Measurements from ENCODE around the gene TGOLN2.
"Not testable (repeated sequence)": the region's sequence is repeated elsewhere in the genome, so short reads cannot be mapped to it uniquely, and the experiment has no call there.

TGOLN2 gene

DNA sequence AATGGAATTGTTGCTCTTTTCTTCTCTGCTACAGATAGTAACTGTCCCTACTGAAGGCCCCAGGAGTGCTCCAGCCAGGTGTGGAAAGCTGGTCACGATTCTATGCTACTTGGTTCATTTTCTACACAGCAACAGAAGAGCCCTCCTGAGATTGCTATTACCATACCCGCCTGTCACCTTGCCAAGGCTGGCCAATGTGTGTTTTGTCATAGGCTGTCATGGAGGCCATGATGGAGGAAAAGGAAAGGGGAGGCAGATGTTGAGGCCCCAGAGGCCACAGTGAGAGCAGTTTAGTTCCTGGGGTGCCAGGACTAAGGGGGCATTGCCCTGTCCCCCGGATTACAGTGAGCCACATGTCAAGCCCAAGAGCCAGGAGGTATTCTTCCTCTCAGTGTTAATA is 27.7 kb upstream of the TGOLN2 start:
- H3K9ac ChIP-seq (ENCODE audit: low read length) = no peak overlapping the region

DNA sequence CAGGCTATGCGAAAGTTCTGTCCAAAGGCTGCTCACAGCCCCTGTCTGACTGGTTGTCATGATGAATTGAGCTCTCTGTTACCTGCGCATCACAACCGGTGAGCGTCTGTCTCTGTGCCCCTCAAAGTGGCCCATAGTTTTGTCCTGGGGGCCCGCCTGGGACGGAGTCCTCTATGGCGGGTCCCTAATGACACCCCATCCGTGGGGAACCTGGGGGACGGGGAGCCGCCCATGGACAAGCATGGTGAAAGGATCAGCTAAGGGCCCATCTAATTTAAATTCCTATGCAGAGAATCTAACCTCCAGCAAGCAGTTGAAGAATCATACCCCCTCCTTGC is 27.3 kb upstream of the TGOLN2 start:
- peaks cover 24% of the 10 kb centered on the region for H3K36me3 ChIP-seq (ENCODE audit: control insufficient read depth, insufficient read depth, low read length)
- no peak overlapping the region for H3K27ac ChIP-seq (ENCODE audit: low read depth, low read length)
- peak overlapping the region; percentile 90 for H3K4me3 ChIP-seq (ENCODE audit: low read depth, low read length)
- peak overlapping the region; percentile 73 for H3K9ac ChIP-seq (ENCODE audit: low read length)
- H3K27me3 ChIP-seq (ENCODE audit: control insufficient read depth, insufficient read depth, low read length) = no peaks in the 10 kb centered on the region
- H3K4me1 ChIP-seq (ENCODE audit: control insufficient read depth, insufficient read depth, low read length) = peaks cover 13% of the 10 kb centered on the region; the same call in 1 of the 2 replicates
- H3K9me3 ChIP-seq (ENCODE audit: control insufficient read depth, insufficient read depth, low read depth, low read length) = no peaks in the 10 kb centered on the region

More for the DNA sequence above, 27.7 kb upstream of the TGOLN2 start:
- no peaks in the 10 kb centered on the region for H3K9me3 ChIP-seq (ENCODE audit: control insufficient read depth, insufficient read depth, low read depth, low read length)
- peaks cover 19% of the 10 kb centered on the region for H3K36me3 ChIP-seq (ENCODE audit: control insufficient read depth, insufficient read depth, low read length)
- H3K4me1 ChIP-seq (ENCODE audit: control insufficient read depth, insufficient read depth, low read length) = peaks cover 13% of the 10 kb centered on the region; the same call in 1 of the 2 replicates
- no peak overlapping the region for H3K27ac ChIP-seq (ENCODE audit: low read depth, low read length)
- peak overlapping the region; percentile 90 for H3K4me3 ChIP-seq (ENCODE audit: low read depth, low read length)
- no peaks in the 10 kb centered on the region for H3K27me3 ChIP-seq (ENCODE audit: control insufficient read depth, insufficient read depth, low read length)

DNA sequence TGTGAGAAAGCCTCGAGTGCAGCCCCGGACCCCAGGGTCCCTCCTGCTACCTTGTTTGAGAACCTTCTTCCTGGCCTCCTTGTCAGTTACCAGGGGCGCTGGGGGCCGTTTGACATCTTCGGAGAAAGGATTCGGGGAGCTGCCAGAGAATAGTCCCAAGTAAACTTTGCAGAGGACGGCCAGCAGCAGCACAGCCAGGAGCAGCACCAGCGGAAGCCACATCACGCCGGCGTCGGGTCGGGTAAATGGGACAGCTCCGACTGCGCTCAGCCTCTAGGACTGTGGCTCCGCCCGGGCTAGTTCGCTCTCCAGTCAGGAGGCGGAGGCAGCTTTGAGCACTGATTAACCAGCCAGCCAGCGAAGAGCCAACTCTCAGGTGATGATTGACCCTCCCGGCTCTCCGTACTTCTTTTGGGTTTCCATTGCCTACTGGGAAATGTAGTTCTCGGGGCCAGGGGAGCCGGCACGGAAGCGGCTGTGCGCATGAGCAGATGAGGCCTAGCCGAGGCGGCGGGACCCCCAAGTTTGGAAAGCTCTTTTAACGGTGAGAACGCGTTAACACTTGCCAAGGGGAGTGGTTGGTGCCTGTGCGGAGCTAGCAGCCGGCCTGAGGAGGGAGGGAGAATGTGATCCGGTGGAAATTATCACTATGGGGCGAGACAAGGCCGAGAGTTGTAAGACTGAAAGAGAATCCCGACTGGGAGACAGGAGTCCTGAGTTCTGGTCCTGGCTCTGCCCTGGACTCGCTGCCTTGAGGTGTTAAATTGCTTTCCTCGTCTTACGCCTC is 26.7 kb upstream of the TGOLN2 start, which contains the start of the genes ELMOD3 and RETSAT:
ELMOD3 (plus strand) TSS at position 484 of the 787 bp plus-strand sequence. CDS start 2,430 bp downstream, outside the sequence.
RETSAT (minus strand) TSS at position 243 of the 787 bp plus-strand sequence; CDS start at position 222, 21 bp downstream.
- peak within 1 kb of the TSS; percentile 90 for H3K4me3 ChIP-seq (ENCODE audit: low read depth, low read length)
- H3K36me3 ChIP-seq (ENCODE audit: control insufficient read depth, insufficient read depth, low read length) = peaks cover 29% of the 10 kb centered on the region
- H3K27me3 ChIP-seq (ENCODE audit: control insufficient read depth, insufficient read depth, low read length) = no peaks in the 10 kb centered on the region
- no peak within 1 kb of the TSS for H3K27ac ChIP-seq (ENCODE audit: low read depth, low read length)
- no peaks in the 10 kb centered on the region for H3K9me3 ChIP-seq (ENCODE audit: control insufficient read depth, insufficient read depth, low read depth, low read length)
- peak within 1 kb of the TSS; percentile 73 for H3K9ac ChIP-seq (ENCODE audit: low read length)
- peaks cover 13% of the 10 kb centered on the region; the same call in 1 of the 2 replicates for H3K4me1 ChIP-seq (ENCODE audit: control insufficient read depth, insufficient read depth, low read length)

DNA sequence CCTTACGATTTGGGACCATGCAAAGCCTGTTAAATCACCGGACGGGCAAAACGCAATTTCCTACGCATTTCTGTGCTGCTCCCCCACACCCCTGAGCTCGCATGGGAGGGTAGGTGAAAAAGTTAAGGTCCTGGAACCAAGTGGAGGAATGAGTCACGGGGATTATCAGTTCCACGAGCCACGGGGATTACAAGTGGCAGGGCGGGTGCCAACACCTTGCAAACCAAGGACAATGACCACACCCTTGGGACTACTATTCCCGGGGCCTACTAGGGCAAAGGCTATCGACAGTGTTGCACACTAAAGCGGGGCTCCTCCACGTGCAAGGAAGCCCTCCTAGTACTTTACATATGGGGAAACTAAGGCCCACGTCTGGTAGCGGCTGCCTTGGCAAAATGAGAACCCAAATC is 26.1 kb upstream of the TGOLN2 start:
- peak overlapping the region; percentile 90 for H3K4me3 ChIP-seq (ENCODE audit: low read depth, low read length)
- peaks cover 13% of the 10 kb centered on the region; the same call in 1 of the 2 replicates for H3K4me1 ChIP-seq (ENCODE audit: control insufficient read depth, insufficient read depth, low read length)
- no peak overlapping the region for H3K27ac ChIP-seq (ENCODE audit: low read depth, low read length)
- no peaks in the 10 kb centered on the region for H3K27me3 ChIP-seq (ENCODE audit: control insufficient read depth, insufficient read depth, low read length)
- H3K9ac ChIP-seq (ENCODE audit: low read length) = peak overlapping the region; percentile 62
- peaks cover 35% of the 10 kb centered on the region for H3K36me3 ChIP-seq (ENCODE audit: control insufficient read depth, insufficient read depth, low read length)
- H3K9me3 ChIP-seq (ENCODE audit: control insufficient read depth, insufficient read depth, low read depth, low read length) = no peaks in the 10 kb centered on the region

DNA sequence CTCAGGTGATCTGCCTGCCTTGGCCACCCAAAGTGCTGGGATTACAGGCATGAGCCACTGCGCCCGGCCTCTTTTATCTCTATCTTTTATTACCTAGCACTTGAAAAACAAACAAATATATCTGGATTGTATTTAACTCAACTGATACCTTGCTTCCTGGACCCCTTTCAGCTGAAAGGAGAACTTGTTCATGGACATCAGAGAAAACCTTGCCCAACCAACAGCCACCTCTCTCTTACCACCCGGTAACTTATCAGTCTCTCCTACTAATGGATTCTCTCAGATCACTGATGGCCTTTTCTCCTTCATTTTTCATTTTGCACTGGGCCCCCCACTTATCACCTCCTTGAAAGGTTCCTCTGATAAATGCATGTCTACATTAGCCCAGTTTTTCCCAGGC is 19.8 kb upstream of the TGOLN2 start:
- no peak overlapping the region for H3K9ac ChIP-seq (ENCODE audit: low read length)
- H3K27me3 ChIP-seq (ENCODE audit: control insufficient read depth, insufficient read depth, low read length) = no peaks in the 10 kb centered on the region
- H3K9me3 ChIP-seq (ENCODE audit: control insufficient read depth, insufficient read depth, low read depth, low read length) = no peaks in the 10 kb centered on the region
- no peak overlapping the region for H3K4me3 ChIP-seq (ENCODE audit: low read depth, low read length)
- peaks cover 75% of the 10 kb centered on the region for H3K36me3 ChIP-seq (ENCODE audit: control insufficient read depth, insufficient read depth, low read length)
- H3K4me1 ChIP-seq (ENCODE audit: control insufficient read depth, insufficient read depth, low read length) = no peaks in the 10 kb centered on the region
- no peak overlapping the region for H3K27ac ChIP-seq (ENCODE audit: low read depth, low read length)

DNA sequence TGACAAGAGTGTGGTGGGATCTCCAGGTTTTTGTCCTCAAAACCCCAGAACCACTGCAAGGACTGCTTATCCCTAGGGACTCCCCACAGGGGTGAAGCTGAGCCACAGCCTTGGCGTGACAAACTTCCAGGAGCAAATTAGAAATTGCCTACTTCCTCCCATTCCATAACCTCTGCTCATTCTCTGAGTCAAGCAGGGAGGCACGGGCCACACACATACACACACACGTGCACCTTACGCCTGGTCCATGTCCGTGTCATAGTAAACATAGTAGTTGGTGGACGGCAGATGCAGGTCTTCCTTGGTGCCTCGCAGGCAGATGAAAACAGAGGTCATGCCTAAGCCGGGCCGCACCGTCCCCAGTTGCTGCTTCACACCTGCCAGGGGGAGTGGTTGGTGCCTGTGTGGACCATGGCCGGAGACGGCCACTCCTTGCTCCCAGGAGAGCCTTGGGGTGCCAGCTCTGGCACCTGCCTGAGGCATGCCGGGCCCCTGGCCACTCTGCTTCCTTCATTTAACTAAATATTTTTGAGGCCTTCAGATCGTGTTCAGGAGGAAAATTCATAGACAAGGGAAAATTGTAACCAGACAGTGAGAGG is 16.7 kb upstream of the TGOLN2 start:
- Histone ChIP-seq H3K9ac (ENCODE audit: low read length) (no peak overlapping the region), H3K4me3 (ENCODE audit: low read depth, low read length) (no peak overlapping the region), H3K36me3 (ENCODE audit: control insufficient read depth, insufficient read depth, low read length) (peaks cover 53% of the 10 kb centered on the region), H3K9me3 (ENCODE audit: control insufficient read depth, insufficient read depth, low read depth, low read length) (no peaks in the 10 kb centered on the region), H3K27me3 (ENCODE audit: control insufficient read depth, insufficient read depth, low read length) (no peaks in the 10 kb centered on the region), H3K27ac (ENCODE audit: low read depth, low read length) (no peak overlapping the region), H3K4me1 (ENCODE audit: control insufficient read depth, insufficient read depth, low read length) (peaks cover 2% of the 10 kb centered on the region; the same call in 1 of the 2 replicates)

DNA sequence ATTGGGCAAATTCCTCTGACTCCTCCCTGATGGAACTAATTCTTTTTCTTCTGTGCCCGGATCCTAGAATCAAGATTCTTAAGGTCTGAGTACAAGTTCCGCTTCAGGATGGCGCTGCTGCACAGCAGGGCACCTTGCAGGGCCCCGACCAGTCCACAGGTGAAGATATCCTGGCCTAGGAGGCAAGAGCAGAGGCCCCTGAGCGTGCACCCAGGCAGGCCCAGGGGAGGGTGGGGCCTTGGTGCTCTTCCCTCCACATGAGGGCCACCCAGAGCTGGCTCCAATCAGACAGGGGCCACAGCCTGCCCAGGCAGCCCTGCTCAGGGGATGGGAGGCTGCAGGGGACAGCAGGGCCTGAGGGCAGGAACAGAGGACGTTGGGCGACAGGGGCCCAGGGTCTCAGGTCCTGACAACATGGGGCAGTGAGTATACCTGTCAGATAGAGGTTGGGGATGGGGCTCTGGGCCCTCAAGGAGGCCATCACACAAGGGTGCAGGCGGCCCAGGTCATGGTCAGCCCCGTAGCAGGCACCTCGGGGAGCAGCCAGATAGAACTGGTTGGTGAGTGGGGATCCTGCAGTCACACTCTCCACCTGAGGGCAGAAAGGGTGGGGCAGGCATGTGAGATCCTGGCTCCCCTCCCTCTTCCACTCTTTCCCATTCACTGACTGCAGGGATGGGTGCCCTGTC is 15.6 kb upstream of the TGOLN2 start:
- not testable (repeated sequence) for H3K4me1 ChIP-seq (ENCODE audit: control insufficient read depth, insufficient read depth, low read length); H3K9ac ChIP-seq (ENCODE audit: low read length); H3K4me3 ChIP-seq (ENCODE audit: low read depth, low read length); H3K27ac ChIP-seq (ENCODE audit: low read depth, low read length); H3K9me3 ChIP-seq (ENCODE audit: control insufficient read depth, insufficient read depth, low read depth, low read length); H3K27me3 ChIP-seq (ENCODE audit: control insufficient read depth, insufficient read depth, low read length)
- H3K36me3 ChIP-seq (ENCODE audit: control insufficient read depth, insufficient read depth, low read length) = peaks cover 47% of the 10 kb centered on the region

DNA sequence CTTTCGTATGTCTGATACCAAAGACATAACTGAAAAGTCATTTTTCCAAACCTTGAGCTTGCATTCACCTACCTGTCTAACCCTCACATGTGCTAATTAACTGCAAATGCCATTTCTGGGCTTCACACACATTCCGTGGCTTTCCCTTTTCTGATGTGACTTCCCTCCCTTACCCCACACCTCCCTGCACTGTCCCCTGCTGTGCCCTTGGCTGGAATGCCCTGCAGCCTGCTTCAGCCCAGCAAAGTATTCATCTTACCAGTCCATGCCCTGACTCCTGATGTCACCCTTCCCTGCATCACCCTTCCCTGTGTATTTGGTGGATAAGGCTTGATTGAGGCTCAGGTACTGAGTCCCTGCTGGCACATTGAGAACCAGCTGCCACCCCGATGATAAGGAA is 14.4 kb upstream of the TGOLN2 start:
- Histone ChIP-seq H3K4me1 (ENCODE audit: control insufficient read depth, insufficient read depth, low read length) (peaks cover 5% of the 10 kb centered on the region; the same call in 1 of the 2 replicates), H3K27ac (ENCODE audit: low read depth, low read length) (no peak overlapping the region), H3K9me3 (ENCODE audit: control insufficient read depth, insufficient read depth, low read depth, low read length) (no peaks in the 10 kb centered on the region), H3K36me3 (ENCODE audit: control insufficient read depth, insufficient read depth, low read length) (peaks cover 41% of the 10 kb centered on the region), H3K9ac (ENCODE audit: low read length) (no peak overlapping the region), H3K4me3 (ENCODE audit: low read depth, low read length) (no peak overlapping the region), H3K27me3 (ENCODE audit: control insufficient read depth, insufficient read depth, low read length) (no peaks in the 10 kb centered on the region)

DNA sequence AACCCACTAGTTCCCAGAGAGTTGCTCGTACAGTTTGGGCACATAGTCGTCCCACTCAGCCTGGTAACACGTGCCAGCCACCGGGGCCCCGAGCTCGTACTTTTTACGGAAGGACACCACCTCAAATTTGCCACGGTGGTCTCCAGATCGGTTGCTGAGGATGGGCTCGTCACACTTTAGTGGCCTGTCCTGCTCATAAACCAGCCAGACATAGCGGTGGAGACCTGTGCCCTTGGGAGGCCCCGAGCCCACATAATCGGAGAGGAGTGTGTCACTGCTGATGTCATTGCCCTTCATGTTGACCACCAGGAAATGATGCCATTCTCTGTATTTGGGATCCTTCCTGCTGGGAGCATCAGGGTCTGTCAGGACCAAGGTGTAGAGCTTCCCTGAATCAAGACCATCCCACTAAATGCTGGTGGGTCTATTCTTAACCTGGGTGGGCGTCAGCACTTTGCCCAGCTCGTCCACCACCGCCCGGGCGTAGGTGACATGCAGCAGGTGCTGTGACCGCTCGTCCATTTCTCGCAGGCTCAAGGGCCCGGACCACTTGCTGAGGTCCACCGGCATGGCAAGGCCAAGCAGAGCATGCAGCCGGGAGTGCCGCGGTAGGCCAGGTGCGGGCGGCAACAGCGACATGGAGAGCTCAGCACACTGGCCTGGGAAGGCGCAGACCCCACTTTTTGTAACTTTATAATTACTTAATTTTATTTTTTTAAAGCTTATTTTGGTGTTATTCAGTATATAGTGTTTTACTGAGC is 13.7 kb upstream of the TGOLN2 start:
- H3K4me3 ChIP-seq (ENCODE audit: low read depth, low read length) = no peak overlapping the region
- H3K27me3 ChIP-seq (ENCODE audit: control insufficient read depth, insufficient read depth, low read length) = no peaks in the 10 kb centered on the region
- no peak overlapping the region for H3K27ac ChIP-seq (ENCODE audit: low read depth, low read length)
- H3K36me3 ChIP-seq (ENCODE audit: control insufficient read depth, insufficient read depth, low read length) = peaks cover 35% of the 10 kb centered on the region
- H3K9ac ChIP-seq (ENCODE audit: low read length) = no peak overlapping the region
- H3K9me3 ChIP-seq (ENCODE audit: control insufficient read depth, insufficient read depth, low read depth, low read length) = no peaks in the 10 kb centered on the region
- H3K4me1 ChIP-seq (ENCODE audit: control insufficient read depth, insufficient read depth, low read length) = peaks cover 5% of the 10 kb centered on the region; the same call in 1 of the 2 replicates

DNA sequence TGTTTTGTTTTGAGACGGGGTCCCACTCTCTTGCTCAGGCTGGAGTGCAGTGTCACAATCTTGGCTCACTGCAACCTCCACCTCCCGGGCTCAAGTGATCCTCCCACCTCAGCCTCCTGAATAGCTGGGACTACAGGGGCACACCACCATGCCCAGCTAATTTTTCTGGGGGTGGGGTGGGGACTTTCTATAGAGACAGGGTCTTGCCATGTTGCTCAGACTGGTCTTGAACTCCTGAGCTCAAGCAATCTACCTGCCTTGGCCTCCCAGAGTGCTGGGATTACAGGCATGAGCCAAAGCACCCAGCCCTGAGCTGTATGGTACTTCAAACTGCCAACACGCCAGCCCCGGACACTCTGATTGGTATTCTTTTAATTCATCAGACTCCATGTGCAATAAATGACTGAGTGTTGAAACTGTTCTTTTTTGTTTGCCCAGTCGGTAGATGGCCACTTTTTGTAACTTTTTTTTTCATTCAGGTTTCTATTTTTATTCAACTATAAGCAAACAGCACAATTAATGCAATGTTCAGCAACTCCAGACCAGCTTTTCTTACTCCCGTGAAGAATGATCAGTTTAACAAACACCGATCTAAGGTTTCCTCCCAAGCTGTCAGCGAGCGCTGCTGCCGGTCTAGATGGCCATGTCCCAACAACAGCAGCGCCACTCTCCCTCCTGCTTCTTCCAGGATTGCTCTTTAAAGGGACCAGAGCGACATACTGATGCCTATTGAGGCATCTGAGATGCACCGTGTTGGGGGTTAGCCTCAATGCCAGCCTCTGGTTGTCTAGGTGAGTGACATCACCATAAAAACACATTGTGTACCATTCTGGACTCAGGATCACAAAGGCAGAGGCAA is 12.5 kb upstream of the TGOLN2 start:
- H3K36me3 ChIP-seq (ENCODE audit: control insufficient read depth, insufficient read depth, low read length) = peaks cover 23% of the 10 kb centered on the region
- H3K4me1 ChIP-seq (ENCODE audit: control insufficient read depth, insufficient read depth, low read length) = peaks cover 5% of the 10 kb centered on the region; the same call in 1 of the 2 replicates
- no peaks in the 10 kb centered on the region for H3K27me3 ChIP-seq (ENCODE audit: control insufficient read depth, insufficient read depth, low read length)
- no peak overlapping the region for H3K4me3 ChIP-seq (ENCODE audit: low read depth, low read length)
- H3K9ac ChIP-seq (ENCODE audit: low read length) = no peak overlapping the region
- H3K9me3 ChIP-seq (ENCODE audit: control insufficient read depth, insufficient read depth, low read depth, low read length) = no peaks in the 10 kb centered on the region
- H3K27ac ChIP-seq (ENCODE audit: low read depth, low read length) = no peak overlapping the region
